HTERT RPE-1 (cell line): ENCODE results near the gene ZSCAN31.

ENCODE experiments used
- in situ Hi-C: fragments of 300-500 bp; cut with MboI; formaldehyde crosslinking; loops from 4 replicates; pipeline ENCODE4 v1.14.3; 2020; ENCODE audit warnings: low sequenced_read_pairs

ZSCAN31 gene

DNA sequence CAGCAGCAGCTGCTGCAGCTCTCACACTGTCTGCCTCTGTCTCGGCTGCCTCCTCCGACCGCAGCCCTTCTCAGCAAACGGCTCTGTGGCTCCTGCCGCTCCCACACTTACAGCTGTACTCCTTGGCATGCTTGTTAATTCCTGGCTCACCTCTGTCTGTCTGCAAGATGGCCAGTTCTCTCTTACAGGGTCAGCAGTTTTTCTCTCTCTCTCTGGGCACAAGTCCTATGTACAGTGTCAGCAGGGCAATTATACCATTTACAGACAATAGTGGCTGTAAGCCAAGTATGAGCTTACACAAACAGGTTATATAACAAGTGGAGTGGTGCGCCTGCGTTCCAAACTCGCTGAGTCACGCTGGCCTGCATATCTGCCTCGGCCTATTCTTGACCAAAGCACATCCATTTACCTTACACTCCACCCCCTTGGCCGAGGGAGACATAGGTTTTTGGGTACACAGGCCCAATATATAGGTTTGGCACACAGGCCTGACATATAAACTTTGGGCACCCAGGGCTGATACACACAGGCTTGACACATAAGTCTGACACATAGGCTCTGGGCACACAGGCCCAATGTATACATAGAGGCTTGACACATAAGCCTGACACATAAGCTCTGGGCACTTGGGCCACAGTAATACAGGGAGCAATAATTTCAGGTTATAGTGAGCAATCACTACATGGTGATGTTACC, 18.2 kb upstream of the ZSCAN31 start:
- in situ Hi-C loops = no loop called here

DNA sequence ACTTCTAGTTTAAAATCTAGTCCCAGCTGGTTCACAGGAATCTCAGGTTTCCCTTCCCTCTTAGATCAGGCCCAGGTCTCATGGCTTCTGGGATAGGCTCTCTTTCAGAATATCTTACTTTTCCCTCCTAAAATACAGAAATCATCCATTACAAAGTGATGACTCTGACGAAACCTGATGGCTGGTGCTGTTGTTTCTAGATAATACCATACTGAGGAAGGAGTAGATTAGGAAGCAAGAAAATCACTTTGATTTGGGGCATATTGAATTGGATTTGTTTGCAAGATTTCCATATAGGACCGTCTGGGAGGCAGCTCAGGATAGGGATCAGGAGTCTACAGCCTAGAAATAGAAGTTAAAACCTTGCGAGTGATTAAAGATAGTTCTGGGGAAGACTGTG, 17.4 kb upstream of the ZSCAN31 start:
- in situ Hi-C loops = no loop called here

DNA sequence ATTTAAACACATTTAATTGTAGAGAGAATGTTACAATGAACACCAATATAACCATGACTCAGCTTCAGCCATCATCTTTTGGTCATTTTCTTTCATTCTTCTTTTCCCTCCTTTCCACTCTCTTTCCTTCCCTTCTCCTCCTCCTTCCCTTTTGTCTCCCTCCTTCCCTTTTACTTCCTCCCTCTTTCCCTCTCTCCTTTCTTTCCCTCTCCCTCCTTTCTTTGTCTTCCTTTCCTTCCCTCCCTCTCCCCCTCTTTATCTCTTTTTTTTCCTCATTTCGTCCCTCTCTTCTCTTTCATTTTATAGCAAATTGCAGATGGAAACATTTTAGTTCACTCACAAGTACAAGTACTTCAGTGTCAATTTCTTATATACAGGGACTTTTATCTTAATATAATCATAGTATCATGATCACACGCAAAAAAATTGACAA, 15.6 kb upstream of the ZSCAN31 start:
- in situ Hi-C loops = no loop called here

DNA sequence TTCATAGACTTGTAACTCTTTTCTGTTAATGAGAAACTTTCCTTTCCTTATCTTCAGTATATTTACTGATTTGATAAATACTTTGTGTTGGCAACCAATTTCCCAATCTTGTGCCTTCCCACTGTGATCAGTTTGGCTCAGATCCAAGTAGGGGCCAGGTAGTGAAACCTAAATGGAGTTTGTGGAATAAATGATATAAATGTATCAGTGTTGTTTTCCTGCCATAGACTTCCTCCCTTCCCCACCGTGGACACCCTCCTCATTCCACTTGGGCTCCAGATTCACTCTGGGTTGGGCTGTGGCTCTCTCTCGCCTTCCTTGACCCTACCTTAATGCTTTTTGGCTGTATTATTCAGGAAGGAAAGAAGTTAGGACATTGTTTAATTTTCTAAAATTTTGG, 15.1 kb upstream of the ZSCAN31 start:
- in situ Hi-C loops = no loop called here

DNA sequence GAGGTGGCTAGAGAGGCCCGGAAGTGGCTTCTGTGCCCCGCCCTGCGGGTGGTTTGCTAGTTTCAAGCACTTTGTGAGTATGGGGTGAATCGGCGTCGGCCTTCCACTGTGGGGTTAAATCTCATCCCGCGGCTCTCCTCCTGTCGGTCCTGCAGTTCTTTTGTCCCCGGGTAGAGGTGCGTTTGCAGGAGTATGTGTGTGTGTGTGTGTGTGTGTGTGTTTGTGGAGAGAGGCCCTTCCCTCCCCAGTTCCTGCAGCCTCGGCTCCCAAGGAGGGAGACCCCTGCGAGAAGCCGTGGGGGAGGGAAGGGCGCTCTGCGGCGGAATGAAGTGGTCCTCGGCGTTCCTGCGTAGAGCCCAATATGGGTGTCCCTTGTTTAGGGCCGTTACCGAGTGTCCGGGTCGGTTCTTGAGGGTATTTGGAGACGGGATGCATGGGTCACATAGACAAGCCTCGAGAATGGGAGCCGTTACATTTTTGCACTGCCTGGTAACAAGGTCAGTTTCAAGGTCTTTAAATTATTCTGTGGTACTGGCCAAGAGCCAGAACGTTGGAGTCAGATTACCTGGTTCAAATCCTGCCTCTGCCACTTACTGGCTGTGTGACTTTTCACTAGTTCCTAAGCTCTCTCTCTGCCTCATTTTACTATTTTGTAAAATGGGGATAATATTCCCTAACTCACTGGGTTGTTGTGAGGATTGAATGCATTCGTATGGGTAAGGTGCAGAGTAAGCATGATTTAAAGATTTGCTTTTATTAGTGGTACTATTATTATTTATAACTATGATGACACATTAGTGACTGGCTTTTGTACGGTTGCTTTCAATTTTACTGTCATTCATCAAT, 14.2 kb upstream of the ZSCAN31 start, which contains the start of gene ZKSCAN3:
ZKSCAN3 (plus strand) TSS at position 56 of the 846 bp plus-strand sequence. CDS start 9,640 bp downstream, outside the sequence.
- in situ Hi-C loops = no loop called here

DNA sequence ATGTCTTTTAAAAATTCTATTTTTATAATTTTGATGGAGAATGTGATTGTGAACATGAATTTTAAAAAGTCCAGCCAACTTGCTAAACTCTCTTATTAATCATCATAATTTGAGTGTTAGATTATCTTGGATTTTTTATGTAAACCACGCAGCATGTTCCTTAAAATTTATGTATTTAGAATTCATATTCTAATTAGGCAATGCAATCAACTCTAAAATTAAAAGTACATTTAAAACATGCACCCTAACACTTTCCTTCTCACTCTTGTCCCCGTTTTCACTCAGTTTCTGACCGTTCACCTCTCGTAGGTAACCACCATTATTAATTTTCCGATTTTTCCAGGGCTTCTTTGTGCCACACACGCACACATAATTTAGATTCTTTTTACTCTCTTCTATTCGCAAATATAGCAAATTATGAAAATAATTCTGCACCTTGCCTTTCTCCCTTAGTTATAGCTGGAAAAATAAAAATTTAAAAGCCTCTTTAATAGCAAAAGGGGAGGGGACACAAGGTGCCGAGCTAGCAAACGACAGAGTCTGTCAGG, 13.5 kb upstream of the ZSCAN31 start:
- in situ Hi-C loops = no loop called here

DNA sequence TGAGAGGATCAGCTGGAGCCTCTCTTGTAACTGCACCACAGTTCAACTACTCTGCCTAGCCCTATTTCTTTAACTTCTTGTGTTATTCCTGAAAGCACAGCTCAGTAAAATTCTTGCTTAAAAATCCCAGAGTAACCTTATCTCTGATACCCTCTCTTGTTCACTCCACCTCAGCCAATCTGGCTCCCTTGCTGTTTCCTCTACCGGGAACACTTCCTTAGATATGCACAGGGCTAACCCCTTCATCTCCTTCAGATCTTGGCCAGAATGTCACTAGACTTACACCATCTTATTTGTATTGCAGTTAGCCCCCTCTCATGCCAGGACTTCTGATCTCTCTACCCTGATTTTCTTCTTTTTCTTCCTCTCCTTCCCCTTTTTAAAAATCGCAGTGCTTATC, 11.2 kb upstream of the ZSCAN31 start:
- in situ Hi-C loops = no loop called here

DNA sequence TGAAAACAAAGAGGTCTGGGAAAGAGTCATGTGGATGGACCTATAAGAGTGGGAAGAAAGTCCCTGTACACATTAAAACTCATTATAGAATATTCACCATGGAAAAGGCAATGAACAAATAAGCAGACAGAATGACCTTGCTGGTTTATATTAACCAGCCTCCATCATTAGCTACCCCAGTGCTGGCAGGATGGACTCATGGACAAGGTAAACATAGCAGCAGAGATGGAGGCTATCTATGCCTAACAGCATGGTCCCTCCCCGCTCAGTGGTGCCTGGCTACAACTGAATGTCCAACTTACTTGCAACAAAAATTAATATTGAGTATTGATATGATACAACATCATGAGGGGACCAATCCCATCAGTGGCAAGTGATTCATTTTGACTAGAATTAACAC, 9.3 kb upstream of the ZSCAN31 start:
- in situ Hi-C loops = no loop called here

DNA sequence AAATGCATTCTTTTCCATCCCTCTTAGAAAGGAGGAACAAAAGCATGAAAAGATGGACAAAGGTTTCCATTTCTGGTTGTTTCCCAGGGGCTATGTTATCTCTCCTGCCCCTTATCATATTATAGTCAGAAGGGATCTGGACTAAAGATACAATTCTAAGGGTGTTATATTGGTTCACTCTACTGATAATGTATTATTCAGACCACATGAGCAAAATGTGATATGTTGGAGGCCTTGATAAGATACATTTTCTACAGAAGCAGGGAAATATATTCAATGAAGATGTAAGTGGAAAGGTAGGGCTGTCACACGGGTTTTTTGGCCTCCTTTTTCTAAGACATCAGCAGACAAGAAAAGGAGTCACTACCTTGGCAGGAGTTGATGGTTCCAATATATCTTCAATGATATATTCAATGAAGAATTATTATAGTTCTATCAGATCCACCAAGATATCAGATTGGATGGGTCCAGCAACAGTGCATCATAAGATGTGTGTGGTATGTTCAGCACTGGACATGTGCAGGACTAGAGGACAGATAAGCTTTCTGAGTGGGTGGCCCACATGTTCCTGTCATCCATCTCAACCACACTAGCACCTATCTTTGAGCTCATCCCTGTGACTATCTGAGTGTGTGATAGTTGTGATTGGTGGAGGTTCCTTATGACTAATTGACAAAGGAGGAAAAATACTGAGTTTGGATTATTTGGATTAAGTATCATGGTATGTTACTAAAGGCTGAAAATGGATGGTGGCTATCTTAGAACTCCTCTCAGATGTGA, 8.1 kb upstream of the ZSCAN31 start:
- in situ Hi-C loops = no loop called here

DNA sequence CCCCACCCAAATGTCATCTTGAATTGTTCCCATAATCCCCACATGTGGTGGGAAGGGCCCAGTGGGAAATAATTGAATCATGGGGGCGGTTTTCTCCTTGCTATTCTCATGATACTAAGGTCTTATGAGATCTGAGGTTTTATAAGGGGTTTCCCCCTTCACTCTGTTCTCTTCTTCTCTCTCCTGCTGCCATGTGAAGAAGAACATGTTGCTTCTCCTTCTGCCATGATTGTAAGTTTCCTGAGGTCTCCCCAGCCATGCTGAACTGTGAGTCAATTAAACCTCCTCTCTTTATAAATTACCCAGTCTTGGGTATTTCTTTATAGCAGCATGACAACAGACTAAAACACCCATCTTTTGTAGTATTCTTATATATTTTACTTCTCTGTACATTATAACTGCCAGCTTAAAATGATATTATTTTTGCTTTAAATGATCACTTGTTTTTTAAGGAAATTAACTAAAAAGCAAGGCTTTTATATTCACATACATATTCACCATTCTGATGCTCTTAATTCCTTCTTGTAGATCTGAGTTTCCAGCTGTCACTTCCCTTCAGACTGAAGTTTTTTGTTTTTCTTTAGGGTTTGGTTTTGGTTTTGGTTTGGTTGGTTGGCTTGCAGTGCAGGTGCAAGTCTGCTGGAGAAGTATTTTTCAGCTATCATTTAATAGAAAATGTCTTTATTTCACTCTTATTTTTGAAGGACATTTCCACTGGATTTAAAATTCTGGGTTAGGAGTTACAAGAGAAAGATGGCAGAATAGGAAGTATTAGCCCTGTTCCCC, 4.6 kb upstream of the ZSCAN31 start:
- in situ Hi-C loops = no loop called here

DNA sequence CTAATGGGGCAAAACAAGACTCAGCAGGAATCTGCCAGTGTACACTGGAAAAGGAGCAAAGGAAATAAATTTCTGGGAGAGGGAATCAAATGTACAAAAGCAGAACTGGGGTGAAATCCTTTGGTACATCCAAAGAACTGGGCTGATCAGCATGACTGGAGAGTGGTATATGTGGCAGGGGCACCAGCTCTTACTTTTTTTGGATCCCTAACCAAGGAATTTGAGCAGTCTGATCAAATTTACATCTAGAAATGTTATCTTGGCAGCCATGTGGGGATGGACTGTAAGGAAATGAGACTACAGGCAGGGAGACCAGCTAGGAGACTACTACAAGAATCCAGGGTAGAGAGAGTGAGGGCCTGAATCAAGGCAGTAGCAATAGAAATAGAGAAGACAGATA, 1.2 kb upstream of the ZSCAN31 start:
- in situ Hi-C loops = no loop called here

DNA sequence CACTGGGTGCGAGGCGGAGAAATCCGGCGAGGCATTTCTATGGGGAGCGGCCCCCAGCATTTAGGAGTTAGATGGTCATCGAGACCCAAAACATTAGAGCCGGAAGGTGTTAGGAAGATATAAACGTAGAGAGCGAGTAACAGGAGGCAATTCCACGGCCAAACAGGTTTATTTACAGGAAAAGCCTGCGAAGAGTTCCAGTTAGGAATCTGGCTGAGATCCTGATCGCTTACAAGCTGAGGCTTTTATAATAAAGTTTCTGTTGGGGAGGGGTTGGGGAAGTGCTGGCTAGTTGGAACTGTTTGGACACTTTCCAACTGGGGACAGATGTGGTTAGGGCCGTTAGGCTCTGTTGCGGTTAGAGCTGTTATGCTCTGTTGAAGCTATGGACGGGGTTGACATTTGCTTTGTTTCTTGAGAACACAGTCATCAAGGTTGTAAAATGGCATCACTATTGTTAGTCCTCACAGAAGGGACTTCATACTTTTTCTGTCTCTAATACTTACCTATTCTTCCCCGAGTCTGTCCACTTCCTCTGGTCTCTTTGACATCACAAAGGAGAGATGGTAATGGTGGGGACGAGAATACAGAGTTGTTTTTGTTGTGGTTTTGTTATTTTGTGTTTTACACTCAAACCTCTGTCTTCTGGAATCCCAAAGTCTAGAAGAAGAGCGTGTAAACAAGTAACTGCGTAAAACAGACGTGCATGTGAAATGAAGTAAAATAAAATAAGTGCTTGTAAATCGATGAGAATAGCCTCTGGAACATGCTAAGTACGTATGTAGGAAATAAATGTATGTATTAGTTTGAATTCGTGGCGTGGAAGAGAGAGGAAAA, 554 bp upstream of the ZSCAN31 start:
- in situ Hi-C loops = no loop called here

DNA sequence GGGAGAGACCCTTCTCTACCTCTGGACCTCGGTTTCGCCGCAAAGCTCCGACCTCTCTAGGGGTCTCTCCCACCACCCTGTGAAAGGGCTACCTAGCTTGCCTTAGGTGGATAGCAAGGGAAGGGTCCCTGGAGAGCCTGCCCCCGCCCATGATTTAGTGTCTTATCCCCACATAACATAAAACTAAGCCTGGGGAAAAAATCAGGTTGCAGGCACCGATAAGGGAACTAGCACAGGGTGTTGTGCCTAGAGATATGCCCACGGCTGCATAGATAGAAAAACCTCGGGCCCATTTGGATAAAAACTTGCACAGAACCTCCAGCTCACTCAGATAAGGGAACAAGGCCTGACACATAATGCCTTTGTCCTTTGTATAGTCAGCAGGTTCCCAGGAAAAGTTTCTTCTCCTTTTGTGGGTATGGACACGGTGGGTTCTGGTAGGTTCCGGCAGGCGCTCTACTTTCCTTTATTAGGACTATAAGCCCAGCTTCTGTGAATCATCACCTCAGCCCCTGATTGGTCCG, 846 bp downstream of the ZSCAN31 start:
- in situ Hi-C loops = no loop called here

DNA sequence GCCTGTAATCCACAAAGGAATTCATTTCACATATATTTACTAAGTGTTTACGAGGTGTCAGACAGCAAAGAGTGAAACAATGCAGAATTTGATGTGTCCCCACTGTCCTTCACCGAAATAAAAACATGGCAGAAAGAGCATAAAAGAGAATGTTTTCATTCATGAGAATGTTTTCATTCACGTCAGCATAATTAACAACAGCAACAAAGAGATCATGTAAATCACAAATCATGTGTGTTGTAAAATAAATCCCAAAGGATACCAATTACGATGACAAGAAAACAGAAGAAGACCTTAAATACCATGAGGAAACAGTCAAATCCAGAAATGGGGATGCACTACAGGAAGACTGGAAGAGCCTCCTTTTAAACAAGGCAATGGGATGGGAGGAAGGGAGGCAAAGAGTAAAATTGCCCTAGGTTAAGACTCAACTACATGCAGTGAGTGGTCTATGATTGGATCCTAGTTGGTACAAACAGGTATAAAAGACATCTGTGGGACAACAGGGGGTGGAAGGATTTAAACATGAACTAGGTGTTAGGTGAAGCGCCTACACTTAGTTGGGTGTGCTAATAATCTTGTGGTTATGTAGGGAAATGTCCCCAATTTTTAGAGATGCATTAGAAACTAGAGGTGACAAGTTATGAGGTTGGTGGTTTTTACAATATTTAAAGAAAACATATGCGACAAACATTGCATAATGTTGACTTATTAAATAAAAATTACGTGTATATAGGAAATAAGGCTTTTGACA, 1.5 kb downstream of the ZSCAN31 start:
- in situ Hi-C loops = no loop called here

DNA sequence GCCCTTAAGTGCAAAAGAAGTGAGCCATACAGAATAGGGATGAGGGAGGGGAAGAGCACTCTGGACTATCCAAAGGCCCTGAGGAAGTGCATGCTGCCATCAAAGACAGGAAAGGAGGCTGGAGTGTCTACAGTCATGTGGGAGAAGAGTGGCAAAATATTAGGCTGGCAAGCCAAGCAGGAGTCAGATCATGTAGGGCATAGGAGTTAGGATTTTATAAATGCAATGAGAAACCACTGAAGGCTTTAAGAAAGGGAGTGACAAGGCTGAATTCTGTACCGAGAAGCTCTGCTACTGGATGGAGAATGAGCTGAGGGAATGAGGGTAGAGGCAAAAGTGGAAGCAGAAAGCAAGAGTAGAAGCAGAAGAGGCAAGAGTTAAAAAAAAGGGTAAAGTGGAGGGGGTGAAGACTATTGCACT, 2.3 kb downstream of the ZSCAN31 start:
- in situ Hi-C loops = no loop called here

DNA sequence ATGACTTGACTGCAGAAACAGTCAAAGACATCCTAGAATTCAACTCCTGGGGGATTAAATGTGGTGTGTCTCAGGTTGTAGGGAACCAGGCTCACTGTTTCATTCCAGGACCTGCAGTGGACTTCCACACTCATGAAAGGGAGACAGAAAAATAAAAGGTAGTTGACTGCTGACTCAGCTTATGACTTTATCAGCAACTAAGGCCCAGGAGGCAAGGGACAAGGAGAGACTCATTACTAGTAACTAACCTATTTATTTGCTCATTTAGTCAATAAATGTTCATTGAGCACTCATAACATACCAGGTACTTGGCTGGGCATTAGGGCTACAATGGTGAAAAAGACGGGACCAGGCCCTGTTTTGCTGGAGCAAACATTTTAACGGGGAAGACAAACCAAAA, 2.9 kb downstream of the ZSCAN31 start:
- in situ Hi-C loops = no loop called here

DNA sequence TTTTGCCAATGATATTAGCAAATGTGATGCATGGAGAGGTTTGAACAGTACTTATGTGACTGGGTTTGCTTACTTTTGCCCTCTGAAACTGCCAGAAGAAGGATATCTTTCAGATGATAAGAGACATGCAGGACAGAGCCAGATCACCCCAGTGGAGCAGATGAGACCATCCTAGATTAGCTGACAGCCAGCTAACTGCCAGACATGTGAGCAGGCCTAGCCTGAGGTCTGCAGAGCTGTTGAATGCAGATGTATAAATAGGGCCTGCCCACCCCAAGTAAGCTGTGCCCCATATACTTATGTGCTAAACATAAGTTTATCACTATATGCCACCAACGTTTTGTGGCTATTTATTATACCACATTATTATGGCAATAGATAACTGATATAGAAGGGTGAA, 5.9 kb downstream of the ZSCAN31 start:
- in situ Hi-C loops = no loop called here

DNA sequence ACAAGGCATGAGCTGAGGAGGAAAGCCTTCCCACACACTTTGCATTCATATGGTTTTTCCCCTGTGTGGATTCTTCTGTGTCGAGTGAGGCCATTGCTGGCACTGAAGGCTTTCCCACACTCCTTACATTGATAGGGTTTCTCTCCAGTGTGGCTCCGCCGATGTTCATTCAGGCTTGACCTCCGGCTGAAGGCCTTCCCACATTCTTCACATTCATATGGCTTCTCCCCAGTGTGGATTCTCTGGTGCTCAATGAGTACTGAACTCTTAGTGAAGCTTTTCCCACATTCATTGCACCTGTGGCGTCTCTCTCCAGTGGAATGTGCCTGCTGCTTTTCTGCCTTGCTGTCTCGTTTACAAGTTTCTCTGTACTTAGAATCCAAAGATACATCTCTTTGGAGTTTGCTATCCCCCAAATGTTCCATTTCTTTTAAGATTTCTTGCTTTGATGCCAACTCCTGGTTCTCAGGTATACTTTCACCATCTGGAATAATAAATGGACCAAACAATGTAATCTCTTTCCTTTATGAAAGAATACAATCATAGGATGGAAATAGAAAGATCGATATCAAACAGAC, 9.5 kb downstream of the ZSCAN31 start:
- in situ Hi-C loops = no loop called here
